Choroid plexus epithelial cell (primary cell): Measurements from ENCODE around the gene DDO.

Experiments
- DNase-seq: peaks from one replicate; pipeline ENCODE4 v3.0.0-alpha.2; 2010; ENCODE audit warnings: low read depth
- H3K4me3 ChIP-seq: 2 replicates; pipeline ENCODE4 v1.5.1; 2011; ENCODE audit warnings: low read depth, mild to moderate bottlenecking, control low read depth, low read length, moderate library complexity
- CTCF ChIP-seq: conservative IDR thresholded peaks from 2 replicates; pipeline ENCODE4 v1.5.1; 2011; ENCODE audit warnings: low read depth, mild to moderate bottlenecking, control low read depth, inconsistent platforms, low read length, moderate library complexity

DDO gene

GRCh38 chr6:110408901-110409300 lies 6.5 kb downstream of the DDO start:
- H3K4me3 ChIP-seq, result no peak overlapping the region
- no peak for DNase-seq
- TF ChIP-seq CTCF, result no peak

GRCh38 chr6:110404607-110405006 lies 10.8 kb downstream of the DDO start:
- TF ChIP-seq CTCF, result no peak
- DNase-seq, result peak; percentile 21
- H3K4me3 ChIP-seq, result no peak overlapping the region

- no peak overlapping the region for H3K4me3 ChIP-seq
- TF ChIP-seq CTCF, result no peak
- DNase-seq, result no peak
These were observed 13.7 kb downstream of the DDO start for GRCh38 chr6:110401585-110402176.

- no peak for DNase-seq
- peak overlapping the region; percentile 62 for H3K4me3 ChIP-seq
- no peak for TF ChIP-seq CTCF
These were observed 15.2 kb downstream of the DDO start for GRCh38 chr6:110400208-110400607.

GRCh38 chr6:110399219-110400071 lies 15.9 kb downstream of the DDO start:
- peak; percentile 38 for DNase-seq
- TF ChIP-seq CTCF, result peak; percentile 26
- H3K4me3 ChIP-seq, result peak overlapping the region; percentile 62

GRCh38 chr6:110398778-110399177 lies 16.6 kb downstream of the DDO start:
- no peak for TF ChIP-seq CTCF
- DNase-seq, result peak; percentile 44
- H3K4me3 ChIP-seq, result no peak overlapping the region
